Naive thymus-derived CD8-positive, alpha-beta T cell (primary cell): Measurements from ENCODE around the gene GLB1L3. TPM values are rescaled to one million over a fixed set of nuclear protein-coding genes. Genes with fewer than 3 reads are reported as not detected.
"Not testable (repeated sequence)": the region's sequence is repeated elsewhere in the genome, so short reads cannot be mapped to it uniquely, and the experiment has no call there.

ENCODE experiments used
- ATAC-seq, 2 donors: fragments of 150-1000 bp; cut with Tn5 transposase in 1 of 2; sonication (Bioruptor Pico), chemical (Tn5 transposase) in 1 of 2; 1 replicate in 1 of 2; 2 replicates in 1 of 2; pipeline ENCODE4 v1.10.0; 2021; ENCODE audit warnings: mild to moderate bottlenecking in 2 of 2, moderate library complexity in 2 of 2
- POLR2A ChIA-PET: fragments of 350-600 bp; sonication (Branson Sonifier 250); formaldehyde crosslinking; loops from one replicate; lab custom pipeline; 2021; ENCODE audit warnings: antibody characterized with exemption; lab: Charles Lee
- DNase-seq, 10 donors: peaks; one replicate each; pipeline versions ENCODE4 v3.0.0 to v3.0.0-alpha.2; 2020 to 2022
- H3K27ac Mint-ChIP-seq, 10 donors: one replicate each; pipeline ENCODE4 v1.8.0; 2020 to 2022; ENCODE audit warnings: mild to moderate bottlenecking in 10 of 10, mixed read lengths in 10 of 10, moderate library complexity in 4 of 10, inconsistent platforms in 1 of 10
- H3K27me3 Mint-ChIP-seq, 5 donors: one replicate each; pipeline ENCODE4 v1.8.0; 2021 to 2022; ENCODE audit warnings: mixed read lengths in 5 of 5
- H3K36me3 Mint-ChIP-seq, 3 donors: one replicate each; pipeline ENCODE4 v1.8.0; 2020 to 2022; ENCODE audit warnings: mixed read lengths in 3 of 3, mild to moderate bottlenecking in 2 of 3, inconsistent platforms in 1 of 3
- H3K4me1 Mint-ChIP-seq, 4 donors: one replicate each; pipeline ENCODE4 v1.8.0; 2021 to 2022; ENCODE audit warnings: mixed read lengths in 4 of 4
- H3K4me3 Mint-ChIP-seq, 10 donors: one replicate each; pipeline ENCODE4 v1.8.0; 2020 to 2022; ENCODE audit warnings: mild to moderate bottlenecking in 10 of 10, mixed read lengths in 10 of 10, moderate library complexity in 6 of 10, inconsistent platforms in 1 of 10
- H3K9me3 Mint-ChIP-seq, 9 donors: one replicate each; pipeline ENCODE4 v1.8.0; 2020 to 2022; ENCODE audit warnings: mixed read lengths in 9 of 9, mild to moderate bottlenecking in 3 of 9, inconsistent platforms in 1 of 9, moderate library complexity in 1 of 9
- polyA plus RNA-seq, 3 donors: library from polyadenylated mRNA; unstranded; fragments of 300-500 nt; fragmentation: Illumina TruSeq; gene quantifications; one replicate each; pipeline ENCODE4 v1.2.3, GENCODE V29; 2021
- total RNA-seq, 8 experiments: library from RNA in 2 of 8; stranded (reverse) in 2 of 8; gene quantifications; one replicate each; pipeline ENCODE4 v1.2.3 and lab custom pipeline; 2021 to 2026

The GLB1L3 gene
- total and polyA plus RNA-seq, 5 experiments from 2014 or later: 1.2 to 2.5 (median 2.0) TPM

GRCh38 chr11:134252346-134253187, 23.6 kb upstream of the GLB1L3 start:
- DNase-seq: peak in 3 of 10 donors; percentile 5 to 25 (median 24)
- peak; percentile 40 to 41 for ATAC-seq
- Mint-ChIP-seq H3K4me1 (peaks cover 18 to 44% (median 39%) of the 10 kb centered on the region in 4 donors), H3K4me3 (peak overlapping the region; percentile 91 to 100 (median 96)), H3K27ac (peak overlapping the region; percentile 80 to 97 (median 94)), H3K27me3 (no peaks in the 10 kb centered on the region), H3K9me3 (no peaks in the 10 kb centered on the region), H3K36me3 (peaks cover 0 to 39% (median 4%) of the 10 kb centered on the region in 3 donors)
- POLR2A ChIA-PET: interaction anchor here (0.6 to 6.3 kb wide), 2 partner anchors 19 to 26 kb away, joined by 3 to 115 read pairs; partner anchors contain the start of genes NCAPD3 and VPS26B

GRCh38 chr11:134253188-134253993, 22.8 kb upstream of the GLB1L3 start, which contains the start of the genes ACAD8 and THYN1:
Gene ACAD8 (plus strand): TSS chr11:134253568. CDS start chr11:134253601, 33 bp downstream.
Gene THYN1 (minus strand): TSS chr11:134253352. CDS start chr11:134252882, 470 bp downstream.
- DNase-seq: peak; percentile 90 to 98 (median 96)
- peak; percentile 98 to 99 for ATAC-seq
- peaks cover 18 to 44% (median 40%) of the 10 kb centered on the region in 4 donors for H3K4me1 Mint-ChIP-seq
- peak within 1 kb of the TSS; percentile 80 to 97 (median 94) for H3K27ac Mint-ChIP-seq
- peaks cover 0 to 37% (median 2%) of the 10 kb centered on the region in 3 donors for H3K36me3 Mint-ChIP-seq
- H3K27me3 Mint-ChIP-seq: no peaks in the 10 kb centered on the region
- POLR2A ChIA-PET: interaction anchor here (0.6 to 6.3 kb wide), 8 partner anchors 9 to 296 kb away, joined by 3 to 115 read pairs (median 4); partner anchors contain the start of genes GLB1L3, IGSF9B, NCAPD3 and VPS26B
- peak within 1 kb of the TSS; percentile 91 to 100 (median 96) for H3K4me3 Mint-ChIP-seq
- no peaks in the 10 kb centered on the region for H3K9me3 Mint-ChIP-seq

- Mint-ChIP-seq H3K27me3 (no peaks in the 10 kb centered on the region), H3K4me1 (peaks cover 21 to 44% (median 39%) of the 10 kb centered on the region in 4 donors), H3K4me3 (peak overlapping the region; percentile 91 to 100 (median 96)), H3K27ac (peak overlapping the region in 7 of 10 donors; percentile 31 to 94 (median 86)), H3K36me3 (peaks cover 0 to 39% (median 6%) of the 10 kb centered on the region in 3 donors), H3K9me3 (no peaks in the 10 kb centered on the region)
- no peak for ATAC-seq
- DNase-seq: no peak
- POLR2A ChIA-PET: interaction anchor here (0.8 to 1.8 kb wide), 4 partner anchors 22 to 307 kb away, joined by 3 to 10 read pairs (median 6); partner anchors contain the start of genes GLB1L3, IGSF9B and VPS26B
Measured at GRCh38 chr11:134254433-134255183, 21.6 kb upstream of the GLB1L3 start.

GRCh38 chr11:134255184-134255561, 21.0 kb upstream of the GLB1L3 start:
- not testable (repeated sequence) for ATAC-seq, H3K27me3 Mint-ChIP-seq, DNase-seq, H3K9me3 Mint-ChIP-seq
- Mint-ChIP-seq H3K4me1 (peaks cover 21 to 44% (median 39%) of the 10 kb centered on the region in 4 donors), H3K4me3 (peak overlapping the region in 5 of 10 donors; percentile 18 to 100 (median 64)), H3K36me3 (peaks cover 0 to 39% (median 9%) of the 10 kb centered on the region in 3 donors), H3K27ac (peak overlapping the region in 1 of 10 donors; percentile 35)
- POLR2A ChIA-PET: interaction anchor here (0.9 to 1.8 kb wide), 2 partner anchors 21 to 308 kb away, joined by 3 to 10 read pairs; partner anchors contain the start of gene GLB1L3

GRCh38 chr11:134257101-134257500, 19.1 kb upstream of the GLB1L3 start:
- Mint-ChIP-seq H3K27ac (no peak overlapping the region), H3K4me1 (peaks cover 21 to 41% (median 30%) of the 10 kb centered on the region in 4 donors), H3K36me3 (peaks cover 0 to 45% (median 8%) of the 10 kb centered on the region in 3 donors), H3K4me3 (no peak overlapping the region), H3K9me3 (no peaks in the 10 kb centered on the region), H3K27me3 (no peaks in the 10 kb centered on the region)
- ATAC-seq (no peak), DNase-seq (no peak)
- POLR2A ChIA-PET: interaction anchor here (1.0 kb wide), 1 partner anchor 33 kb away, joined by 4 read pairs; the partner anchor contains the start of gene VPS26B

DNA sequence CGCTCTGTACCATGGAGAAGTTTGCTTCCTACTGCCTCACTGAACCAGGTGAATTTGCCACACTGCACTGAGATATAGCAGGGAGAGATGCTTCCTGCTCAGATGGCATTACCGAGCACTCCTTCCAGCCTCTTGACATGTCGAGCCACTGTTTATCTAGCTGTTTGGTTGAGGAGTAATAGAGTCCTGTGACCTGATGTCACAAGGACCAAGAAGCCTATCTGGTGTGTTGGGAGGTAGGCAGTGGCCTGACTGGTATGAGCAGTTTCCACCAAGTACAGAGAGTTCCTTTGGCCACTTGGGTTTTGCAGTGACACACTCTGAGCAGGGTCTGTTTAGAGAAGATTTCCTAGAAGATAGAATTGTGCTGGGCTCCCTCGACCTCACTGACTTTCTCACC, 17.6 kb upstream of the GLB1L3 start:
- DNase-seq (no peak), ATAC-seq (no peak)
- Mint-ChIP-seq H3K4me3 (no peak overlapping the region), H3K9me3 (no peaks in the 10 kb centered on the region), H3K27ac (no peak overlapping the region), H3K27me3 (no peaks in the 10 kb centered on the region), H3K36me3 (peaks cover 0 to 56% (median 8%) of the 10 kb centered on the region in 3 donors), H3K4me1 (peaks cover 16 to 34% (median 21%) of the 10 kb centered on the region in 4 donors)
- POLR2A ChIA-PET: no interaction called here

DNA sequence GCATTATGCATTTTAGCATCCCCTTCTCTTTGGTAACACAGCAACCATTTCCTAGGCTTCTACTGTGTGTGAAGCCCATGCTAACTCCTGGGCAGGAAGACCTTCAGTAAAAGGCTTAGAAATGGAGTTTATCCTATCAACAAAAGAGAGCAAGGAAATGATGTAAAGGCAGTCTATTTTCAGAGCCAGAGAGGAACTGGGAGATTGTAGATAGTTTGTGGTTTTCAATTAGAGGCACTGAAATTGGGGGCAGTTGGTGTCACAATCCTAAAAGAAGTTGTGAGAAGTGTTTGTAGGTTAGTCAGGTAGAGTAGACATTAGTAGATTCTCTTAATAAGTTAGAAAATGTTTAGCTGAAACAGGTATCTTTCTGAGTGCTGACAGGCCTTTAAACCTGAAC, 15.7 kb upstream of the GLB1L3 start:
- peaks cover 7 to 17% (median 10%) of the 10 kb centered on the region in 4 donors for H3K4me1 Mint-ChIP-seq
- no peak overlapping the region for H3K27ac Mint-ChIP-seq
- no peak for ATAC-seq
- no peak overlapping the region for H3K4me3 Mint-ChIP-seq
- H3K9me3 Mint-ChIP-seq: no peaks in the 10 kb centered on the region
- no peaks in the 10 kb centered on the region for H3K27me3 Mint-ChIP-seq
- POLR2A ChIA-PET: no interaction called here
- peaks cover 0 to 63% (median 8%) of the 10 kb centered on the region in 3 donors for H3K36me3 Mint-ChIP-seq
- no peak for DNase-seq

GRCh38 chr11:134260983-134261382, 15.2 kb upstream of the GLB1L3 start:
- Mint-ChIP-seq H3K36me3 (peaks cover 0 to 63% (median 8%) of the 10 kb centered on the region in 3 donors), H3K27ac (no peak overlapping the region), H3K4me3 (no peak overlapping the region), H3K9me3 (no peaks in the 10 kb centered on the region), H3K4me1 (peaks cover 3 to 13% (median 8%) of the 10 kb centered on the region in 4 donors), H3K27me3 (no peaks in the 10 kb centered on the region)
- POLR2A ChIA-PET: interaction anchor here (1.3 kb wide), 1 partner anchor 35 kb away, joined by 3 read pairs; no protein-coding TSS in a partner anchor
- DNase-seq (no peak), ATAC-seq (no peak)

DNA sequence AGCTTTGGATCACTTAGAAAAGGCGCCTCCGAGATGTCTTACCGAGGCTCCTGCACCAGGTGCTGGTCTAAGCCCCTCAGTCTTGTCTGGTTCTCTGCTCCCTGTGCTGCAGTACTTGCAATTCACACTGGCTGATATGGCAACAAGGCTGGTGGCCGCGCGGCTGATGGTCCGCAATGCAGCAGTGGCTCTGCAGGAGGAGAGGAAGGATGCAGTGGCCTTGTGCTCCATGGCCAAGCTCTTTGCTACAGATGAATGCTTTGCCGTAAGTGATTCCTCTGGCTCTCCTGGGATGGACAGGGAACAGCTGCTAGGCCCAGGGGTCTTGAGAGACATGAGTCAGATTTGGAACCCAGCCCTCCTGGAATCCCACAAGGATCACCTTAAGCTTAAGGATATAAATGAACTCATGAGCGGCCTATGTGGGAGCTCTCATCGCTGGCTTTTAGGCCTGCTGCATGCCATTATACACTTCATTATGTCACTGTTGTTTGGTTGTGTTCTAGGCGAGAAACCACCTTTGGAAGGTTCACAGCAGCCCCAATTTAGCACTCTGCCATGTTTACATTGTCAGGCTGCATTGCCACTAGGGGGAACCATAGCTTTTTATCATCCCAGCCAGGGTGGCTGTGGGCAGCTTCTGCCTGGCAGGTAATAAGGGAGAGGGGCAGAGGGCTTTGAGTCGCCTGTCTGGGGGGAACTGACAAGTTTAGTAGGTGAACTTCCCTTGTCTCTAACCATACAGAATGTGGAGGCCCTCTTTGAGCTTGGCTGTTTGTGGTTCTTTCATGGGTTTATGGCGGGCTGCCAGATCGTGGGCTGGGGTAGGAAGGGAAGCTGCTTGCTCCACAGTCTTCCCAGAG, 14.3 kb upstream of the GLB1L3 start:
- Mint-ChIP-seq H3K27ac (no peak overlapping the region), H3K4me1 (peaks cover 3 to 9% (median 7%) of the 10 kb centered on the region in 4 donors), H3K36me3 (peaks cover 0 to 61% (median 8%) of the 10 kb centered on the region in 3 donors), H3K9me3 (no peaks in the 10 kb centered on the region), H3K4me3 (no peak overlapping the region), H3K27me3 (no peaks in the 10 kb centered on the region)
- DNase-seq (peak in 5 of 10 donors; percentile 24 to 70 (median 43)), ATAC-seq (peak; percentile 69 to 71)
- POLR2A ChIA-PET: interaction anchor here (1.1 to 1.6 kb wide), 3 partner anchors 8 to 38 kb away, joined by 3 to 5 read pairs (median 4); partner anchors contain the start of genes ACAD8, NCAPD3 and VPS26B

GRCh38 chr11:134264966-134265764, 11.0 kb upstream of the GLB1L3 start:
- no peak for DNase-seq
- Mint-ChIP-seq H3K4me3 (no peak overlapping the region), H3K36me3 (peaks cover 0 to 33% (median under 1%) of the 10 kb centered on the region in 3 donors), H3K27me3 (no peaks in the 10 kb centered on the region), H3K9me3 (no peaks in the 10 kb centered on the region), H3K27ac (peak overlapping the region in 6 of 10 donors; percentile 1 to 77 (median 34)), H3K4me1 (peaks cover 7 to 13% (median 10%) of the 10 kb centered on the region in 4 donors)
- ATAC-seq: no peak
- POLR2A ChIA-PET: no interaction called here
